ENCODE data around the gene ACSS1. TPM values are rescaled to one million over a fixed set of nuclear protein-coding genes. Genes with fewer than 3 reads are reported as not detected.

ACSS1 gene
- total RNA-seq, 2 donors from 2014 or later = 73.8 to 83.8 TPM

GRCh38 chr20:24993337-24994185, 64.4 kb downstream of the ACSS1 start:
- Histone ChIP-seq H3K36me3 (replicated peaks in 1 of 2; ENCODE audit: insufficient read depth in 1 of 2, low read depth in 2 of 2) (no peaks in the 10 kb centered on the region), H3K27ac (peak overlapping the region; percentile 83 to 96 (median 92)), H3K9me3 (no peaks in the 10 kb centered on the region), H3K4me1 (peaks cover 41% of the 10 kb centered on the region), H3K27me3 (no peaks in the 10 kb centered on the region), H3K4me3 (no peak overlapping the region)
- intact Hi-C loops (cut with DNase I) = loop anchor here (10.0 kb wide), 1 partner anchor 201 kb away; the partner anchor contains the start of gene ENTPD6
- no peak for DNase-seq
- WGBS, 2 donors = 12 to 16% methylated on average over 9 of the region's 9 CpGs
- TF ChIP-seq, protein P1, sequence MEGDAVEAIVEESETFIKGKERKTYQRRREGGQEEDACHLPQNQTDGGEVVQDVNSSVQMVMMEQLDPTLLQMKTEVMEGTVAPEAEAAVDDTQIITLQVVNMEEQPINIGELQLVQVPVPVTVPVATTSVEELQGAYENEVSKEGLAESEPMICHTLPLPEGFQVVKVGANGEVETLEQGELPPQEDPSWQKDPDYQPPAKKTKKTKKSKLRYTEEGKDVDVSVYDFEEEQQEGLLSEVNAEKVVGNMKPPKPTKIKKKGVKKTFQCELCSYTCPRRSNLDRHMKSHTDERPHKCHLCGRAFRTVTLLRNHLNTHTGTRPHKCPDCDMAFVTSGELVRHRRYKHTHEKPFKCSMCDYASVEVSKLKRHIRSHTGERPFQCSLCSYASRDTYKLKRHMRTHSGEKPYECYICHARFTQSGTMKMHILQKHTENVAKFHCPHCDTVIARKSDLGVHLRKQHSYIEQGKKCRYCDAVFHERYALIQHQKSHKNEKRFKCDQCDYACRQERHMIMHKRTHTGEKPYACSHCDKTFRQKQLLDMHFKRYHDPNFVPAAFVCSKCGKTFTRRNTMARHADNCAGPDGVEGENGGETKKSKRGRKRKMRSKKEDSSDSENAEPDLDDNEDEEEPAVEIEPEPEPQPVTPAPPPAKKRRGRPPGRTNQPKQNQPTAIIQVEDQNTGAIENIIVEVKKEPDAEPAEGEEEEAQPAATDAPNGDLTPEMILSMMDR (IDR thresholded peaks at IDR 0.05) = peak; percentile 35 to 77 (median 65)
- TF ChIP-seq POLR2A (IDR thresholded peaks at IDR 0.05) = no peak
- ATAC-seq = peak; percentile 37

DNA sequence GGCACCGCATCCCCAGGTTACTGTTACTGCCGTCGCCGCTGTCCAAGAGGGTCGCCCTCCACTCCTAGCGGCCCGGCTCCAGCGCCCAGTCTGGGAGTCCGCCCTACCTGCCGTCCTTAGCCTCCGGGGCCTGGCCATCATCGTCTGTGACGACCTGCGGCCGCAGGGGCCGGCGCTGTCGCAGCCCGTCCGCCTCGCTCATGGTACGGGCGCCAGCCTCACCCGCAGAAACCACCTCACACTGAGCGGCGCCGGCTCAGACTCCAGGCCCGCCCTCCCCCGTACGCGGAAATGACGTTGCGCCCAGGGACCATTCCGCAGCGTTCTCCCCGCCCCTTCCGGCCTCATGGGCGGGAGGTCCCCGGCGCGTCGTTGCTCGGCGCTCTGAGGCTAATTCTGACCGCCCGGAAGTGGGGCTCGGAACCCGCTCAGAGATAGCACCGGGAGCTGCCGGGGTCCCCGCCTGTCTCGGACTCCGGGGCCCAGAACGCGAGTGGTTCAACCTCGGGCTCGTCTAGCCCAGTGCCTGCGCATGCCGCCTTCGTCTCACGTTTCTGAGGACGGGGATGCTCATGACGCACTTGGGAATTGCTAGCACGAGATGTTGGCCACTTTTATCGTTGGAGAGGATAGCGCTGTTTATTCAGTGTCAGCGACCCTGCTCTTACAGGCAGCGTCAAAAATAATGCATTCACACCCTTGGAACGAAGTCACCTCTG, 65.3 kb downstream of the ACSS1 start, which contains the start of gene APMAP:
Gene APMAP, minus strand, starts transcription at position 265 of the 719 bp plus-strand sequence. Its CDS starts 63 bp downstream, at position 202.
- ATAC-seq (peak; percentile 96), DNase-seq (peak; percentile 95 to 97 (median 96))
- Histone ChIP-seq H3K27ac (peak within 1 kb of the TSS; percentile 83 to 96 (median 92)), H3K27me3 (no peaks in the 10 kb centered on the region), H3K4me3 (peak within 1 kb of the TSS; percentile 50 to 79), H3K36me3 (replicated peaks in 1 of 2; ENCODE audit: insufficient read depth in 1 of 2, low read depth in 2 of 2) (no peaks in the 10 kb centered on the region), H3K4me1 (peaks cover 36% of the 10 kb centered on the region), H3K9me3 (no peaks in the 10 kb centered on the region)
- intact Hi-C loops (cut with DNase I) = loop anchor here (10.0 kb wide), 1 partner anchor 202 kb away; the partner anchor contains the start of gene ENTPD6
- WGBS, 2 donors = 0% methylated on average over 6 to 68 of the region's 69 CpGs
- TF ChIP-seq, protein P1 (IDR thresholded peaks at IDR 0.05) = peak in 2 of 7 experiments; percentile 7 to 13
- TF ChIP-seq POLR2A (IDR thresholded peaks at IDR 0.05) = peak; percentile 94 to 97 (median 96)

DNA sequence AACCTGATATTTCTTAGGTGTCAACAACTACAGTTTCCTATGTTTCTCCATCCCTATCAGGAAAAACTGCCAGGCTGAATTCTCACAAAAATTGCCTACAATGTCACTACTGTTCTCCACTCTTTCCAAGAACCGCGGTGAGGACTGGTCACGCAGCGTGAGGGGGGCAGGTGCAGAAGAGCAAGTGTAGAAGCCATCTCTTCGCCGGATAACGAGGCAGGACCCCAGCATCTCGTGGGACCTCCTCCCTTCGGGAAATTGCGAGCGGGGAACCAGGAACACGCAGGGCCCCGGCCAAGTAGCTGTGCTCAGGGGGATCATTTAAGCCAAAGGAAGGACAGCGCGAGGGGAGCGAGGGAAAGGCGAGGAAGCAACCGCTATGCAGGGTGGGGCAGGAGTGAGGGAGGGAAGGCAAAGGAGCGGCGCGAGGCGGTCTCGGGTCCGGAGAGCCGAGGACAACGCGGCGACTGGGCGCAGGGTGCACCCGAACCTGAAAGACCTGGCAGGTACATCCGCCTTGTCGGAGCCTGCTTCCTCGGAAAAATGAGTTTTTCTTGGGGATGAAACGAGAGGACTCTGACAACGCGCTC, 65.9 kb downstream of the ACSS1 start:
- H3K36me3 ChIP-seq (replicated peaks in 1 of 2; ENCODE audit: insufficient read depth in 1 of 2, low read depth in 2 of 2) = no peaks in the 10 kb centered on the region
- no peaks in the 10 kb centered on the region for H3K9me3 ChIP-seq
- peak overlapping the region; percentile 83 to 96 (median 92) for H3K27ac ChIP-seq
- H3K4me3 ChIP-seq = peak overlapping the region; percentile 50 to 79
- 0% methylated on average over 22 to 36 of the region's 36 CpGs for WGBS, 2 donors
- DNase-seq (peak in 2 of 4 donors; percentile 27 to 31), ATAC-seq (peak; percentile 19)
- TF ChIP-seq, protein P1 (IDR thresholded peaks at IDR 0.05) = no peak
- TF ChIP-seq POLR2A (IDR thresholded peaks at IDR 0.05) = no peak
- intact Hi-C loops (cut with DNase I) = loop anchor here (10.0 kb wide), 1 partner anchor 203 kb away; the partner anchor contains the start of gene ENTPD6
- peaks cover 36% of the 10 kb centered on the region for H3K4me1 ChIP-seq
- H3K27me3 ChIP-seq = no peaks in the 10 kb centered on the region

DNA sequence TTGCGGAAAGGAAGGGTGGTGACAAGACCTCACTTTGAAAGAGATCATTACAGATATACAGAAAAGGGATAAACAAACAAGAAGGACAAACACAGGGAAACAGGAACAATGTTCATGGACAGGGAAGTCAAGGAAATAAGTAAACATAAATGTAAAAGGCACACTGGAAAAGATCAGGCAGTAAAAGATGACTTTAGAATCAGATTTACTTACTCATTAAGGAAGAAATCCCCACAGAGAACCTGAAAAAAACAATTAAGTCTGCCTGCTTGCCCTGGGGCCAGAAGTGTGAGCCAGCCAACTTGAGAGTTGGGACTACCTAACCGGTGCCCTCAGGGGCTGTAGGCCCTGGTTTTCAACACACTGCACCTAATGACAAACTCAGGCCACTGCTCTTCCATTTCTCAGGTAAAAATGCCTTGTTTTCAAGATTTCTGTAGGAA, 67.1 kb downstream of the ACSS1 start:
- Histone ChIP-seq H3K4me3 (no peak overlapping the region), H3K4me1 (peaks cover 36% of the 10 kb centered on the region), H3K9me3 (no peaks in the 10 kb centered on the region), H3K36me3 (replicated peaks in 1 of 2; ENCODE audit: insufficient read depth in 1 of 2, low read depth in 2 of 2) (no peaks in the 10 kb centered on the region), H3K27me3 (no peaks in the 10 kb centered on the region), H3K27ac (no peak overlapping the region)
- no peak for DNase-seq
- WGBS, 2 donors = 79 to 91% methylated on average over 2 of the region's 2 CpGs
- intact Hi-C loops (cut with DNase I) = loop anchor here (10.0 kb wide), 1 partner anchor 204 kb away; the partner anchor contains the start of gene ENTPD6
- TF ChIP-seq POLR2A (IDR thresholded peaks at IDR 0.05) = no peak
- TF ChIP-seq, protein P1 (IDR thresholded peaks at IDR 0.05) = no peak
- ATAC-seq = no peak

All from body of pancreas (tissue), 4 donors.